CD4-positive, alpha-beta T cell (primary cell): ENCODE data around the gene PTP4A2. TPM values are rescaled to one million over a fixed set of nuclear protein-coding genes. Genes with fewer than 3 reads are reported as not detected.

ENCODE experiments used
- ATAC-seq: fragments of 200-7000 bp; cut with Tn5 transposase; one replicate; pipeline ENCODE4 v1.10.0; 2022; ENCODE audit warnings: mild to moderate bottlenecking; ENCODE audit not compliant: poor library complexity
- CTCF ChIA-PET: fragments of 350-600 bp; sonication (Branson Sonifier 250); formaldehyde crosslinking; loops from one replicate; lab custom pipeline; 2021; ENCODE audit warnings: antibody characterized with exemption, inconsistent platforms; lab: Charles Lee
- POLR2A ChIA-PET: fragments of 350-600 bp; sonication (Branson Sonifier 250); formaldehyde crosslinking; loops from one replicate; lab custom pipeline; 2021; ENCODE audit warnings: antibody characterized with exemption, inconsistent platforms; lab: Charles Lee
- DNase-seq, 14 experiments: peaks; one replicate each; pipeline ENCODE4 v3.0.0-alpha.2; 2013 to 2020; ENCODE audit warnings: mixed read lengths in 2 of 14
- H3K27ac ChIP-seq, 2 donors: one replicate each; pipeline versions ENCODE4 v1.5.1 to v1.7.0; 2013; ENCODE audit warnings: low read length in 2 of 2, low read depth in 1 of 2, mild to moderate bottlenecking in 1 of 2
- H3K27me3 ChIP-seq, 2 experiments: 1 replicate in 1 of 2; 2 replicates in 1 of 2; pipeline versions ENCODE4 v1.6.1 to v1.7.0; 2013; ENCODE audit warnings: low read length in 2 of 2, control low read depth in 1 of 2, mild to moderate bottlenecking in 1 of 2, moderate library complexity in 1 of 2; ENCODE audit not compliant: insufficient read depth in 2 of 2, control insufficient read depth in 1 of 2
- H3K36me3 ChIP-seq: one replicate; pipeline ENCODE4 v1.6.1; 2013; ENCODE audit warnings: low read length, control low read depth; ENCODE audit not compliant: insufficient read depth
- H3K4me1 ChIP-seq: one replicate; pipeline ENCODE4 v1.6.1; 2013; ENCODE audit warnings: low read length, control low read depth; ENCODE audit not compliant: insufficient read depth
- H3K4me3 ChIP-seq: one replicate; pipeline ENCODE4 v1.5.1; 2013; ENCODE audit warnings: mild to moderate bottlenecking, low read length, moderate library complexity
- H3K9me3 ChIP-seq, 2 experiments: 1 replicate in 1 of 2; 2 replicates in 1 of 2; pipeline versions ENCODE4 v1.6.1 to v1.7.0; 2013; ENCODE audit warnings: low read length in 2 of 2, mild to moderate bottlenecking in 2 of 2, control low read depth in 1 of 2, moderate library complexity in 1 of 2; ENCODE audit not compliant: control insufficient read depth in 1 of 2, insufficient read depth in 1 of 2
- H3K27ac Mint-ChIP-seq: one replicate; pipeline ENCODE4 v1.8.0; 2020; ENCODE audit warnings: mixed read lengths
- H3K27me3 Mint-ChIP-seq: one replicate; pipeline ENCODE4 v1.8.0; 2021; ENCODE audit warnings: mixed read lengths
- H3K36me3 Mint-ChIP-seq: one replicate; pipeline ENCODE4 v1.8.0; 2021; ENCODE audit warnings: low read depth, mixed read lengths
- H3K4me1 Mint-ChIP-seq: one replicate; pipeline ENCODE4 v1.8.0; 2021; ENCODE audit warnings: low read depth, mixed read lengths
- H3K4me3 Mint-ChIP-seq: one replicate; pipeline ENCODE4 v1.8.0; 2020; ENCODE audit warnings: mild to moderate bottlenecking, mixed read lengths
- H3K9me3 Mint-ChIP-seq: one replicate; pipeline ENCODE4 v1.8.0; 2020; ENCODE audit warnings: mixed read lengths
- CTCF ChIP-seq: fragments of 200-600 bp; IDR thresholded peaks from one replicate; pipeline ENCODE4 v1.8.0; 2022; ENCODE audit warnings: antibody characterized with exemption, mild to moderate bottlenecking
- intact Hi-C, 2 experiments: fragments of 100-400 bp; cut with DNase I in 1 of 2; cut with micrococcal nuclease in 1 of 2; formaldehyde crosslinking; loops; one replicate each; pipeline versions ENCODE4 v1.15.1 to v1.9.0; 2023 to 2025; cut with DNase I, micrococcal nuclease
- polyA plus RNA-seq, 2 donors: library from polyadenylated mRNA; unstranded; fragments of 120-200 nt; gene quantifications; one replicate each; pipeline ENCODE4 v1.2.1, GENCODE V29; 2013
- total RNA-seq, 174 experiments: library from RNA in 2 of 174; stranded (reverse) in 2 of 174; gene quantifications; one replicate each; pipeline ENCODE4 v1.2.3 and lab custom pipeline; 2021 to 2026

Gene PTP4A2
- total RNA-seq (100 to 1,000 TPM; 282 to 287 TPM), total RNA-seq (lab: John Stamatoyannopoulos, UW) (142 to 503 (median 310) reads per million in 172 experiments)
- polyA plus RNA-seq (2013, experiment 1 of 2), result 264 TPM
- polyA plus RNA-seq (2013, experiment 2 of 2), result 293 TPM

DNA sequence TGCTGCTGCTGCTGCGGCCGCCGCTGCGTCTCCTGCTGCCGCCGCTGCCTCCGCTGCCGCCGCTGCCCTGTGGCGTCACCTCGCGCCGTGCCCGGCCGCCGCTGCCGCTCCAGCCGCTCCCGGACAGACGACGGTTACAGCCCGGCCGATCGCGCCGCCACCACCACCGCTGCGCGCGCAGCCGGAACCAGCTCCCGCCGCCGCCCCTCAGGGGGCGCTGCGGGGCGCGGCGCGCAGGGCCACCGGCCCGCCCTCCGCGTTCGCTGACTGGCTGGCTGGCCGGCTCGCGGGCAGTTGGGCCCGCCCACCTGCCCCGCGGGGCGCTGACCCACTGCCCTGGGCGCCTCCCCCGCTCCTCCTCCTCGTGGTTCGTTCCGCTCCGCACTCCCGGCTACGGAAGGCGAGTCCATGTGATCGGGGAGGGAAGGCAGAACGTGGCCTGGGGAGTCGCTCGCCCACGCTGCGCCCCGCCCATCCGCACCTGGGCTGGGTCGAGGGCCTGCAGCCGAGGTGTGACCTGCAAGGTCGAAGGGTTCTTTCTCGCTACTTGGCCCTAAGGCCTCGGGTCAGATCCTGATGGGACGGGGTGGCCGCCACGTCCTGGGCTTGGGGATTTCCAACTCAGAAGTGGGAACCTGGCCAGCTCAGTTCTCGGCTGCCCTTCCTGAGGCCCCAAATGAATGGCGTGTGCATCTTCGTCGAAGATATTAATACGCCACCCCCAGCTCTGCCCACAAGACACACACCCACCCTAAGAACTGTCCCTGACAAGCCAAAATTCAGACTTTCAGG lies at the start of gene PTP4A2:
Gene PTP4A2 (minus strand): TSS at position 185 of the 792 bp plus-strand sequence. CDS start 19,303 bp downstream, outside the sequence.
- peak; percentile 61 to 93 (median 76) for DNase-seq
- Mint-ChIP-seq H3K4me3 (peak within 1 kb of the TSS; percentile 94), H3K27me3 (no peaks in the 10 kb centered on the region), H3K4me1 (peaks cover 63% of the 10 kb centered on the region), H3K27ac (peak within 1 kb of the TSS; percentile 96), H3K36me3 (peaks cover 31% of the 10 kb centered on the region), H3K9me3 (no peaks in the 10 kb centered on the region)
- intact Hi-C loops, result loop anchor here (2.0 to 5.0 kb wide), 3 partner anchors 14 to 111 kb away; partner anchors contain the start of gene KHDRBS1 (in 1 of the 2)
- Histone ChIP-seq H3K4me3 (peak within 1 kb of the TSS; percentile 98), H3K9me3 (no peaks in the 10 kb centered on the region), H3K27me3 (no peaks in the 10 kb centered on the region), H3K36me3 (no peaks in the 10 kb centered on the region), H3K27ac (peak within 1 kb of the TSS; percentile 84 to 86), H3K4me1 (peaks cover 73% of the 10 kb centered on the region)
- ChIA-PET POLR2A (interaction anchor here (0.6 to 14.9 kb wide), 34 partner anchors 9 to 1317 kb away, joined by 3 to 413 read pairs (median 4); partner anchors contain the start of genes BSDC1, KHDRBS1, KPNA6 and PEF1), CTCF (interaction anchor here (0.6 to 5.3 kb wide), 19 partner anchors 8 to 125 kb away, joined by 3 to 52 read pairs (median 5); partner anchors contain the start of gene SPOCD1)
- ATAC-seq, result peak; percentile 52
- TF ChIP-seq CTCF, result peak; percentile 24

DNA sequence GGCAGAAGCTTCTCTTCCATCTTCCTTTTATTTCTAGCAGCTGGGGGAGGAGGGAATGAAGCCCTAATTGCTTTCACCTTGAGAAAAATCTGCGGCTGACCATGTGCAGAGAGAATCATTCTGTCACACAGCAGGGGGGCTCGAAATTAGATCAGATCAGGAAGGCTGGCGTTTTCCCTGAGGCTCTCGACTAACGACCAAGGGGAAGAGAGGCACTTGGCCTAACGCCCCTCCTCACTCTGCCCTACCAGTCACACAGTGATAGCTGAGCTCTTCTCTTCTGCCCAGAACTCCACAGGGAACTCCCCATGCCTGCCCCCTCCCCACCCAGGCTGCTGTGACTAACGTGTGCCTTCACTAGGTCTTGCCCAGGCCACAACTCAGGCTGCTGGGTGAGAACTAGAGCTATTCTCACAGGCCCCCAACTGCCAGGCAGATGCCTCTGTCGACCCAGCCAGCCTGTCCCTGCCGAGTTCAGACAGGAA lies 49.0 kb upstream of the PTP4A2 start:
- Mint-ChIP-seq H3K4me1 (peaks cover 61% of the 10 kb centered on the region), H3K27ac (peak overlapping the region; percentile 69), H3K36me3 (no peaks in the 10 kb centered on the region), H3K4me3 (no peak overlapping the region), H3K27me3 (no peaks in the 10 kb centered on the region), H3K9me3 (no peaks in the 10 kb centered on the region)
- no peak for ATAC-seq
- POLR2A ChIA-PET, result interaction anchor here (0.6 to 1.1 kb wide), 3 partner anchors 8 to 114 kb away, joined by 3 to 4 read pairs (median 3); partner anchors contain the start of gene PTP4A2
- CTCF ChIA-PET, result interaction anchor here (1.4 kb wide), 1 partner anchor 23 kb away, joined by 4 read pairs; no protein-coding TSS in a partner anchor
- Histone ChIP-seq H3K9me3 (no peaks in the 10 kb centered on the region), H3K27ac (no peak overlapping the region), H3K4me3 (no peak overlapping the region), H3K4me1 (peaks cover 52% of the 10 kb centered on the region), H3K27me3 (no peaks in the 10 kb centered on the region), H3K36me3 (no peaks in the 10 kb centered on the region)
- intact Hi-C loops, result no loop called here
- DNase-seq, result no peak
- TF ChIP-seq CTCF, result no peak

GRCh38 chr1:31985430-31985829 lies 47.3 kb upstream of the PTP4A2 start:
- Histone ChIP-seq H3K27me3 (no peaks in the 10 kb centered on the region), H3K9me3 (no peaks in the 10 kb centered on the region), H3K36me3 (no peaks in the 10 kb centered on the region), H3K27ac (peak overlapping the region; percentile 57 to 72), H3K4me1 (peaks cover 68% of the 10 kb centered on the region), H3K4me3 (no peak overlapping the region)
- DNase-seq, result peak in 3 of 14 experiments; percentile 51 to 74 (median 73)
- Mint-ChIP-seq H3K36me3 (no peaks in the 10 kb centered on the region), H3K27ac (peak overlapping the region; percentile 91), H3K4me3 (peak overlapping the region; percentile 58), H3K27me3 (no peaks in the 10 kb centered on the region), H3K4me1 (peaks cover 70% of the 10 kb centered on the region), H3K9me3 (no peaks in the 10 kb centered on the region)
- intact Hi-C loops, result no loop called here
- ChIA-PET POLR2A (interaction anchor here (0.8 to 2.0 kb wide), 14 partner anchors 12 to 409 kb away, joined by 3 to 15 read pairs (median 4); partner anchors contain the start of genes BSDC1, KHDRBS1 and PTP4A2), CTCF (interaction anchor here (0.5 to 2.5 kb wide), 4 partner anchors 22 to 64 kb away, joined by 3 to 12 read pairs (median 3); partner anchors contain the start of gene PTP4A2)
- TF ChIP-seq CTCF, result no peak
- peak; percentile 51 for ATAC-seq
